HepG2 (cell line): ENCODE results near the gene LDHAL6B. TPM values are rescaled to one million over a fixed set of nuclear protein-coding genes. Genes with fewer than 3 reads are reported as not detected.

ENCODE experiments used
- ATAC-seq: fragments of 200-7000 bp; cut with Tn5 transposase; 3 replicates; pipeline ENCODE4 v1.9.1; 2020; ENCODE audit warnings: mild to moderate bottlenecking, moderate library complexity
- BruUV-seq: library from RNA; stranded (reverse); fragments of 400-500 nt; replicated peaks from 2 replicates; lab custom pipeline; 2021; lab: Mats Ljungman, UMichigan
- CTCF ChIA-PET: fragments of 300-600 bp; formaldehyde crosslinking; extraction: SDS; loops from one replicate; lab custom pipeline; 2021; ENCODE audit warnings: low total read pairs, inconsistent platforms, low intra/inter-chr PET ratio; lab: Yijun Ruan, JAX
- POLR2A ChIA-PET: fragments of 350-600 bp; sonication (Branson Sonifier 250); formaldehyde crosslinking; loops from one replicate; lab custom pipeline; 2020; ENCODE audit warnings: antibody characterized with exemption, inconsistent platforms; lab: Yijun Ruan, JAX
- DNase-seq: peaks from one replicate; pipeline ENCODE4 v3.0.0-alpha.2; 2015; ENCODE audit warnings: low spot score
- FAIRE-seq: peaks from 3 replicates; lab custom pipeline; 2011; peaks lifted over from hg19 to GRCh38; lab: Jason Lieb, UNC
- H2AFZ ChIP-seq: one replicate; pipeline ENCODE4 v1.6.1; 2011; ENCODE audit warnings: low read length, inconsistent platforms
- H3K27ac ChIP-seq: fragments of 300-600 bp; 3 replicates; pipeline ENCODE4 v1.8.0; 2011; ENCODE audit warnings: mixed run types, mild to moderate bottlenecking, mixed read lengths, low read length, inconsistent platforms; ENCODE audit not compliant: insufficient read depth; ENCODE audit errors: extremely low read length
- H3K27me3 ChIP-seq, 2 experiments: fragments of 200-600 bp in 1 of 2; 2 replicates in 1 of 2; 3 replicates in 1 of 2; pipeline versions ENCODE4 v1.6.0 to v1.8.0; 2011; ENCODE audit warnings: low read length in 2 of 2, mild to moderate bottlenecking in 2 of 2, moderate library complexity in 2 of 2, inconsistent platforms in 1 of 2; ENCODE audit not compliant: insufficient read depth in 2 of 2, control insufficient read depth in 1 of 2
- H3K36me3 ChIP-seq, 2 experiments: fragments of 200-600 bp in 1 of 2; replicated peaks in 1 of 2; 2 replicates in 1 of 2; 3 replicates in 1 of 2; pipeline versions ENCODE4 v1.5.1 to v1.8.0; 2011; ENCODE audit warnings: low read length in 2 of 2, inconsistent platforms in 1 of 2; ENCODE audit not compliant: insufficient read depth in 2 of 2, control insufficient read depth in 1 of 2
- H3K4me1 ChIP-seq: 2 replicates; pipeline ENCODE4 v1.5.1; 2012; ENCODE audit warnings: low read length, inconsistent platforms; ENCODE audit not compliant: insufficient read depth
- H3K4me2 ChIP-seq: 2 replicates; pipeline ENCODE4 v1.6.0; 2011; ENCODE audit warnings: low read depth, low read length, inconsistent platforms
- H3K4me3 ChIP-seq, 3 experiments: fragments of 200-600 bp in 1 of 3; sonication (generic), shearing (Covaris generic) in 1 of 3; replicated peaks in 1 of 3; 2 replicates each; pipeline ENCODE4 v1.5.1; 2011 to 2016; ENCODE audit warnings: low read length in 3 of 3, inconsistent platforms in 2 of 3, low read depth in 2 of 3, mild to moderate bottlenecking in 2 of 3, control low read depth in 1 of 3, mixed read lengths in 1 of 3; ENCODE audit not compliant: insufficient read depth in 1 of 3
- H3K79me2 ChIP-seq: one replicate; pipeline ENCODE4 v1.6.1; 2011; ENCODE audit warnings: low read length, inconsistent platforms; ENCODE audit not compliant: insufficient read depth
- H3K9ac ChIP-seq: 2 replicates; pipeline ENCODE4 v1.6.0; 2011; ENCODE audit warnings: mild to moderate bottlenecking, low read depth, low read length, inconsistent platforms; ENCODE audit not compliant: insufficient read depth
- H3K9me3 ChIP-seq: 2 replicates; pipeline ENCODE4 v1.5.1; 2012; ENCODE audit warnings: mild to moderate bottlenecking, low read length
- H4K20me1 ChIP-seq: 2 replicates; pipeline ENCODE4 v1.6.0; 2011; ENCODE audit warnings: inconsistent platforms, mild to moderate bottlenecking, low read length, moderate library complexity; ENCODE audit not compliant: insufficient read depth
- ADNP ChIP-seq: sonication (generic); formaldehyde crosslinking; IDR thresholded peaks from 2 replicates; pipeline ENCODE4 v1.4.0; 2020; ENCODE audit warnings: missing genetic modification reagents
- BCLAF1 ChIP-seq: fragments of 450-650 bp; IDR thresholded peaks from 2 replicates; pipeline ENCODE4 v1.6.1; 2017; ENCODE audit warnings: mild to moderate bottlenecking
- BORCS8-MEF2B ChIP-seq: sonication (generic); formaldehyde crosslinking; IDR thresholded peaks from 2 replicates; pipeline ENCODE4 v1.8.0; 2022; ENCODE audit warnings: mild to moderate bottlenecking, missing genetic modification reagents
- CHD2 ChIP-seq: IDR thresholded peaks from 2 replicates; pipeline ENCODE4 v1.6.1; 2011; ENCODE audit warnings: low read depth, low read length, improper control_type of control experiment
- FOXO1 ChIP-seq: sonication (generic); formaldehyde crosslinking; IDR thresholded peaks from 2 replicates; pipeline ENCODE4 v1.4.0; 2020; ENCODE audit warnings: missing genetic modification reagents
- KAT8 ChIP-seq: IDR thresholded peaks from 2 replicates; pipeline ENCODE4 v1.6.1; 2016; ENCODE audit warnings: missing genetic modification reagents, missing compliant biosample characterization
- TRAFD1 ChIP-seq: sonication (generic); formaldehyde crosslinking; IDR thresholded peaks from 2 replicates; pipeline ENCODE4 v1.5.1; 2020; ENCODE audit warnings: missing genetic modification reagents, mild to moderate bottlenecking, borderline replicate concordance
- ZBTB4 ChIP-seq: sonication (generic); formaldehyde crosslinking; IDR thresholded peaks from 2 replicates; pipeline ENCODE4 v1.4.0; 2020; ENCODE audit warnings: missing genetic modification reagents, mild to moderate bottlenecking, borderline replicate concordance
- ZFAT ChIP-seq: sonication (generic); formaldehyde crosslinking; conservative IDR thresholded peaks from 2 replicates; pipeline ENCODE4 v1.8.1; 2023; ENCODE audit warnings: missing genetic modification reagents, inconsistent platforms
- ZFP90 ChIP-seq: sonication (generic); formaldehyde crosslinking; IDR thresholded peaks from 2 replicates; pipeline ENCODE4 v1.8.0; 2022; ENCODE audit warnings: missing genetic modification reagents, mild to moderate bottlenecking, inconsistent platforms, borderline replicate concordance
- ZNF138 ChIP-seq: sonication (generic); formaldehyde crosslinking; IDR thresholded peaks from 2 replicates; pipeline ENCODE4 v1.5.0; 2020; ENCODE audit warnings: mild to moderate bottlenecking, low read depth, missing genetic modification reagents
- ZNF7 ChIP-seq: IDR thresholded peaks from 2 replicates; pipeline ENCODE4 v1.6.1; 2016; ENCODE audit warnings: missing biosample characterization, missing genetic modification reagents
- ZSCAN22 ChIP-seq: sonication (generic); formaldehyde crosslinking; IDR thresholded peaks from 2 replicates; pipeline ENCODE4 v1.4.0; 2020; ENCODE audit warnings: mild to moderate bottlenecking, missing genetic modification reagents
- WGBS: methylation state at CpG from one replicate; pipeline ENCODE4 v1.1.6; 2017; ENCODE audit warnings: low lambda C conversion rate; 5-methylcytosine and 5-hydroxymethylcytosine counted together
- in situ Hi-C: cut with HindIII; loops from 2 replicates; pipeline ENCODE4 v1.10.0; 2017; ENCODE audit warnings: low pct_unique_long_range_greater_than_20kb; ENCODE audit not compliant: extremely low pct_ligation_motif_present
- intact Hi-C: fragments of 100-400 bp; cut with micrococcal nuclease; formaldehyde crosslinking; loops from one replicate; pipeline ENCODE4 v1.10.0; 2022; ENCODE audit not compliant: unreplicated experiment
- polyA plus RNA-seq, 8 experiments: library from polyadenylated mRNA; depleted of rRNA in 3 of 8; stranded (reverse) in 7 of 8; unstranded in 1 of 8; fragments of >200 nt; fragmentation: Illumina TruSeq in 4 of 8; extraction: Trizol in 4 of 8; gene quantifications; 2 replicates each; pipeline versions ENCODE4 v1.2.1 to v1.2.3, GENCODE V29; 2011 to 2016; ENCODE audit warnings: low read depth in 4 of 8, missing spikeins in 1 of 8, mixed read lengths in 1 of 8; ENCODE audit not compliant: insufficient read depth in 1 of 8
- total RNA-seq, 5 experiments: library from RNA; depleted of rRNA; stranded (reverse); fragments of >200 nt; fragmentation: Illumina TruSeq; extraction: Trizol; gene quantifications; 2 replicates each; pipeline ENCODE4 v1.2.3, GENCODE V29; 2016; ENCODE audit warnings: low read depth in 1 of 5
- TF ChIP-seq, protein P1 (sequence below): sonication (generic); formaldehyde crosslinking; IDR thresholded peaks from 2 replicates; pipeline ENCODE4 v1.5.0; 2020; ENCODE audit warnings: mild to moderate bottlenecking, missing genetic modification reagents

Gene LDHAL6B
- total and polyA plus RNA-seq, 2 of the 13 experiments (the other 11 are each of a cell fraction or from before 2014, with no cell fraction given) = not detected

GRCh38 chr15:59191855-59192237 lies 14.8 kb upstream of the LDHAL6B start:
- no peak overlapping the region for H3K4me2 ChIP-seq
- no peaks in the 10 kb centered on the region for H4K20me1 ChIP-seq
- in situ Hi-C loops = no loop called here
- 93% methylated on average over 6 of the region's 6 CpGs for WGBS
- H3K36me3 ChIP-seq = peaks cover 14 to 42% of the 10 kb centered on the region in 2 experiments; a peak in 4 of 5 replicates
- no peaks in the 10 kb centered on the region for H3K79me2 ChIP-seq
- ChIA-PET POLR2A (no interaction called here), CTCF (no interaction called here)
- DNase-seq = no peak
- H3K27ac ChIP-seq = no peak overlapping the region
- no peak overlapping the region for H3K9ac ChIP-seq
- H3K9me3 ChIP-seq = no peaks in the 10 kb centered on the region
- no peak overlapping the region for H3K4me3 ChIP-seq
- no peaks in the 10 kb centered on the region for H3K4me1 ChIP-seq
- TF ChIP-seq BCLAF1 (no peak), ZBTB4 (CRISPR knock-in tag) (no peak), ZNF7 (no peak), ZFP90 (CRISPR knock-in tag) (no peak), BORCS8-MEF2B (no peak), ZNF138 (CRISPR knock-in tag) (no peak), FOXO1 (CRISPR knock-in tag) (no peak), TRAFD1 (CRISPR knock-in tag) (no peak), ADNP (no peak), ZSCAN22 (CRISPR knock-in tag) (no peak), ZFAT (no peak), KAT8 (CRISPR knock-in tag) (no peak), CHD2 (no peak)
- TF ChIP-seq, protein P1, sequence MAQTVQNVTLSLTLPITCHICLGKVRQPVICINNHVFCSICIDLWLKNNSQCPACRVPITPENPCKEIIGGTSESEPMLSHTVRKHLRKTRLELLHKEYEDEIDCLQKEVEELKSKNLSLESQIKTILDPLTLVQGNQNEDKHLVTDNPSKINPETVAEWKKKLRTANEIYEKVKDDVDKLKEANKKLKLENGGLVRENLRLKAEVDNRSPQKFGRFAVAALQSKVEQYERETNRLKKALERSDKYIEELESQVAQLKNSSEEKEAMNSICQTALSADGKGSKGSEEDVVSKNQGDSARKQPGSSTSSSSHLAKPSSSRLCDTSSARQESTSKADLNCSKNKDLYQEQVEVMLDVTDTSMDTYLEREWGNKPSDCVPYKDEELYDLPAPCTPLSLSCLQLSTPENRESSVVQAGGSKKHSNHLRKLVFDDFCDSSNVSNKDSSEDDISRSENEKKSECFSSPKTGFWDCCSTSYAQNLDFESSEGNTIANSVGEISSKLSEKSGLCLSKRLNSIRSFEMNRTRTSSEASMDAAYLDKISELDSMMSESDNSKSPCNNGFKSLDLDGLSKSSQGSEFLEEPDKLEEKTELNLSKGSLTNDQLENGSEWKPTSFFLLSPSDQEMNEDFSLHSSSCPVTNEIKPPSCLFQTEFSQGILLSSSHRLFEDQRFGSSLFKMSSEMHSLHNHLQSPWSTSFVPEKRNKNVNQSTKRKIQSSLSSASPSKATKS (CRISPR knock-in tag) = no peak
- intact Hi-C loops = no loop called here
- no peak for ATAC-seq
- FAIRE-seq = no peak
- no peaks in the 10 kb centered on the region for H3K27me3 ChIP-seq
- no peak overlapping the region for H2AFZ ChIP-seq
- no TSS peak for BruUV-seq
